HEK293 (cell line): ENCODE data around the gene HOXA6.

Source experiments
- AEBP2 ChIP-seq: fragments of 450-650 bp; formaldehyde crosslinking; IDR thresholded peaks from 2 replicates; pipeline ENCODE4 v1.5.1; 2016; ENCODE audit warnings: missing biosample characterization, missing genetic modification characterization, borderline replicate concordance
- BCL11A ChIP-seq: fragments of 450-650 bp; formaldehyde crosslinking; IDR thresholded peaks from 2 replicates; pipeline ENCODE4 v1.5.1; 2016; ENCODE audit warnings: low read depth, missing biosample characterization, missing genetic modification characterization
- ELK4 ChIP-seq: IDR thresholded peaks from 2 replicates; pipeline ENCODE4 v1.6.1; 2011; ENCODE audit warnings: mild to moderate bottlenecking, low read depth, low read length, borderline replicate concordance
- REPIN1 ChIP-seq: fragments of 450-650 bp; formaldehyde crosslinking; IDR thresholded peaks from 2 replicates; pipeline ENCODE4 v1.5.1; 2017; ENCODE audit warnings: missing biosample characterization, missing genetic modification characterization, low read depth
- TSHZ1 ChIP-seq: fragments of 450-650 bp; formaldehyde crosslinking; IDR thresholded peaks from 2 replicates; pipeline ENCODE4 v1.5.1; 2016; ENCODE audit warnings: missing biosample characterization, missing genetic modification characterization, borderline replicate concordance
- ZBTB44 ChIP-seq: fragments of 450-650 bp; IDR thresholded peaks from 2 replicates; pipeline ENCODE4 v1.5.1; 2018; ENCODE audit warnings: missing biosample characterization, mild to moderate bottlenecking, missing genetic modification characterization
- ZNF10 ChIP-seq: fragments of 450-650 bp; formaldehyde crosslinking; IDR thresholded peaks from 2 replicates; pipeline ENCODE4 v1.5.1; 2017; ENCODE audit warnings: missing biosample characterization, missing genetic modification characterization
- ZNF169 ChIP-seq: fragments of 450-650 bp; formaldehyde crosslinking; IDR thresholded peaks from 2 replicates; pipeline ENCODE4 v1.5.1; 2016; ENCODE audit warnings: missing biosample characterization, missing genetic modification characterization
- ZNF174 ChIP-seq: fragments of 450-650 bp; formaldehyde crosslinking; IDR thresholded peaks from 2 replicates; pipeline ENCODE4 v1.5.0; 2017; ENCODE audit warnings: missing biosample characterization, mild to moderate bottlenecking, missing genetic modification characterization
- ZNF211 ChIP-seq: fragments of 450-650 bp; formaldehyde crosslinking; IDR thresholded peaks from 2 replicates; pipeline ENCODE4 v1.5.1; 2016; ENCODE audit warnings: low read depth, missing biosample characterization, missing genetic modification characterization
- ZNF433 ChIP-seq: fragments of 450-650 bp; formaldehyde crosslinking; IDR thresholded peaks from 2 replicates; pipeline ENCODE4 v1.5.1; 2016; ENCODE audit warnings: missing biosample characterization, missing genetic modification characterization, low read depth
- ZNF449 ChIP-seq: fragments of 450-650 bp; formaldehyde crosslinking; IDR thresholded peaks from 2 replicates; pipeline ENCODE4 v1.5.1; 2017; ENCODE audit warnings: missing biosample characterization, mild to moderate bottlenecking, missing genetic modification characterization, moderate library complexity
- ZNF488 ChIP-seq: fragments of 450-650 bp; formaldehyde crosslinking; IDR thresholded peaks from 2 replicates; pipeline ENCODE4 v1.5.1; 2016; ENCODE audit warnings: missing biosample characterization, missing genetic modification characterization
- ZNF521 ChIP-seq: fragments of 450-650 bp; formaldehyde crosslinking; IDR thresholded peaks from 2 replicates; pipeline ENCODE4 v1.5.1; 2017; ENCODE audit warnings: missing biosample characterization, mild to moderate bottlenecking, missing genetic modification characterization
- ZNF529 ChIP-seq: fragments of 450-650 bp; formaldehyde crosslinking; IDR thresholded peaks from 2 replicates; pipeline ENCODE4 v1.5.1; 2017; ENCODE audit warnings: missing genetic modification characterization, missing biosample characterization; ENCODE audit not compliant: insufficient replicate concordance
- ZNF555 ChIP-seq: fragments of 450-650 bp; formaldehyde crosslinking; conservative IDR thresholded peaks from 2 replicates; pipeline ENCODE4 v1.5.1; 2017; ENCODE audit warnings: missing biosample characterization, mild to moderate bottlenecking, missing genetic modification characterization, inconsistent platforms
- ZNF585B ChIP-seq: fragments of 450-650 bp; formaldehyde crosslinking; IDR thresholded peaks from 2 replicates; pipeline ENCODE4 v1.5.1; 2016; ENCODE audit warnings: missing biosample characterization, missing genetic modification characterization
- ZNF596 ChIP-seq: fragments of 450-650 bp; IDR thresholded peaks from 2 replicates; pipeline ENCODE4 v1.5.0; 2018; ENCODE audit warnings: missing biosample characterization, mild to moderate bottlenecking, missing genetic modification characterization, moderate library complexity
- ZNF600 ChIP-seq: fragments of 450-650 bp; formaldehyde crosslinking; IDR thresholded peaks from 2 replicates; pipeline ENCODE4 v1.5.1; 2016; ENCODE audit warnings: missing biosample characterization, missing genetic modification characterization
- ZNF621 ChIP-seq: fragments of 450-650 bp; formaldehyde crosslinking; IDR thresholded peaks from 2 replicates; pipeline ENCODE4 v1.5.1; 2017; ENCODE audit warnings: missing biosample characterization, missing genetic modification characterization
- ZNF623 ChIP-seq: fragments of 450-650 bp; formaldehyde crosslinking; IDR thresholded peaks from 2 replicates; pipeline ENCODE4 v1.5.1; 2016; ENCODE audit warnings: missing biosample characterization, missing genetic modification characterization
- ZNF639 ChIP-seq: fragments of 450-650 bp; formaldehyde crosslinking; IDR thresholded peaks from 2 replicates; pipeline ENCODE4 v1.5.1; 2016; ENCODE audit warnings: missing biosample characterization, missing genetic modification characterization
- ZNF670 ChIP-seq: fragments of 450-650 bp; formaldehyde crosslinking; IDR thresholded peaks from 2 replicates; pipeline ENCODE4 v1.5.1; 2016; ENCODE audit warnings: missing biosample characterization, missing genetic modification characterization, low read depth
- ZNF776 ChIP-seq: fragments of 450-650 bp; formaldehyde crosslinking; IDR thresholded peaks from 2 replicates; pipeline ENCODE4 v1.5.0; 2017; ENCODE audit warnings: missing biosample characterization, missing genetic modification characterization, borderline replicate concordance
- ZSCAN18 ChIP-seq: fragments of 450-650 bp; formaldehyde crosslinking; IDR thresholded peaks from 2 replicates; pipeline ENCODE4 v1.5.1; 2016; ENCODE audit warnings: missing biosample characterization, missing genetic modification characterization

The HOXA6 gene

GRCh38 chr7:27150568-27151340 lies 3.2 kb upstream of the HOXA6 start (continued):
- no peak for TF ChIP-seq TSHZ1 (tag by site-specific recombination)
- no peak for TF ChIP-seq ZNF449 (tag by site-specific recombination)
- TF ChIP-seq ZNF211 (tag by site-specific recombination) = no peak
- no peak for TF ChIP-seq ZNF555
- TF ChIP-seq ZBTB44 (tag by site-specific recombination) = 0 out of 2 replicates have a peak, but pooled peaks have one; percentile 24
- no peak for TF ChIP-seq ZNF169 (tag by site-specific recombination)
- TF ChIP-seq ZNF488 (tag by site-specific recombination) = no peak
- TF ChIP-seq ZNF621 (tag by site-specific recombination) = no peak
- TF ChIP-seq ZNF596 = no peak
- TF ChIP-seq ZNF585B = no peak
- TF ChIP-seq ZNF433 (tag by site-specific recombination) = no peak
- peak; percentile 32; the same call in 1 of the 2 replicates for TF ChIP-seq BCL11A (tag by site-specific recombination)
- TF ChIP-seq ZNF529 (tag by site-specific recombination) = no peak
- TF ChIP-seq ZNF670 (tag by site-specific recombination) = no peak
- no peak for TF ChIP-seq ZSCAN18 (tag by site-specific recombination)
- TF ChIP-seq REPIN1 (tag by site-specific recombination) = no peak
- no peak for TF ChIP-seq ZNF521 (tag by site-specific recombination)
- no peak for TF ChIP-seq ZNF10 (tag by site-specific recombination)
- TF ChIP-seq ZNF639 (tag by site-specific recombination) = no peak
- TF ChIP-seq AEBP2 (tag by site-specific recombination) = no peak
- no peak for TF ChIP-seq ZNF174 (tag by site-specific recombination)
- no peak for TF ChIP-seq ELK4
- TF ChIP-seq ZNF600 (tag by site-specific recombination) = 0 out of 2 replicates have a peak, but pooled peaks have one; percentile 22
- no peak for TF ChIP-seq ZNF776 (tag by site-specific recombination)
- 0 out of 2 replicates have a peak, but pooled peaks have one; percentile 12 for TF ChIP-seq ZNF623 (tag by site-specific recombination)
